Right ventricle myocardium inferior (tissue), 1 donor: ENCODE results near the gene FAM53B. TPM values are rescaled to one million over a fixed set of nuclear protein-coding genes. Genes with fewer than 3 reads are reported as not detected.

Experiments
- ATAC-seq: fragments of 200-7000 bp; cut with Tn5 transposase; one replicate; pipeline ENCODE4 v1.9.1; 2020; ENCODE audit warnings: mild to moderate bottlenecking, moderate library complexity
- DNase-seq: peaks from one replicate; pipeline ENCODE4 v3.0.0; 2021; ENCODE audit errors: missing footprints
- intact Hi-C: fragments of 100-400 bp; cut with DNase I; formaldehyde crosslinking; loops from one replicate; pipeline ENCODE4 v1.11.0; 2022
- total RNA-seq: library from RNA; stranded (reverse); fragmentation: NEBNext Ultra II Directional; extraction: Animal tissue kit (Norgen Biotek cat#: 25700); gene quantifications from one replicate; pipeline ENCODE4 v1.2.1, GENCODE V29; 2021
- donor health status: DM: no; HTN: yes; CAD: no; lungs with severe emphysema.

The FAM53B gene
- total RNA-seq, 1 donor from 2014 or later: 41.2 TPM

- peak; percentile 39 for ATAC-seq
- intact Hi-C loops: no loop called here
Observed at GRCh38 chr10:124732931-124733570, 11.1 kb downstream of the FAM53B start.

GRCh38 chr10:124731551-124731950 is 12.6 kb downstream of the FAM53B start:
- no peak for ATAC-seq
- intact Hi-C loops: no loop called here
- no peak for DNase-seq

More at GRCh38 chr10:124732931-124733570, 11.1 kb downstream of the FAM53B start:
- DNase-seq: no peak

DNA sequence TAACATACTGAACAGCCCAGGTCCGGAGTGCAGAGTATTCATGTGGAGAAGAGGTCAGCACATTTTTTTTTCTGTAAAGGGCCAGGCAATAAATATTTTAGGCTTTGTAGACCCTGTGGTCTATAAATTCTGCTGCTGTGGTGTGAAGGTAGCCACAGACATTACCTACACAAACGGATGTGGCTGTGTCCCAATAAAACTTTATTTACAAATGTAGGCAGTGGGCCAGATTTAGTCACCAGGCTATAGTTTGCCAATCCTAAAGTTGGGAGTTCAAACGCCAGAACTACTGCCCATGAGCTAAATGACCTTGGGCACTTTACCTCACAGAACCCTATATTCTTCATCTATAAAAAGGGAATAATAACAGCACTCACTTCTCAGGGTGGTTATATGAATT is 13.4 kb downstream of the FAM53B start:
- intact Hi-C loops: no loop called here
- no peak for ATAC-seq
- no peak for DNase-seq

GRCh38 chr10:124728830-124729661 is 15.1 kb downstream of the FAM53B start:
- ATAC-seq (no peak), DNase-seq (peak; percentile 45)
- intact Hi-C loops: no loop called here

- intact Hi-C loops: no loop called here
- DNase-seq: peak; percentile 64
- peak; percentile 49 for ATAC-seq
Observed at GRCh38 chr10:124728071-124728829, 15.9 kb downstream of the FAM53B start.

DNA sequence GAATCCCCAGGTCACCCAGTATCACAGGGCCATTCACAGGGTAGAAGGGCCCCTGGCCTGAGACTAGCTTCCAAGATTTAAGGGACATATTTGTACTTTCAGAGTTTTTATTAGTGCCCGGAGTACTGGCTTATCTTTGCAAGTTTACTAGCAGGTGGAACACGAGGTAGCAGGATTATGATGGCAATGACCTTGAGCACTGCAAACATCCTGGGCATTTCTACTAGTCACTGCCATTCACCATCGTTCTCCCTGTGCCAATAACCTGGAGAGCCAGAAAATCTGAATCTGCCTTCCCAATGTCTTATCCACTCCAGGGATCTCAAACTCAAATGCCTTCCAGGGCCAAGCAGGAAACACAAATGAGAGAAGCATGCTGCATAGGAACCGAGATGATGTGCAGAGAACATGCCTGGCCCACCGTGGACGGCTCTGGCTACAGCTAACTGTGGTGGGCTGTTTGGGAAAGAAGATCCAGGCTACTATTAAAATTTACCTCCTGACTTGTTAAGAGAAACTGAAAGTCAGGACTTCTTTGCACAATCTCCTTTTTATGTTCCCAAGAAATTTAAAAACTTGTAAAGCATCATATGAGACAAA is 16.7 kb downstream of the FAM53B start:
- ATAC-seq (no peak), DNase-seq (no peak)
- intact Hi-C loops: no loop called here

GRCh38 chr10:124725791-124726190 is 18.4 kb downstream of the FAM53B start:
- DNase-seq: no peak
- ATAC-seq: no peak
- intact Hi-C loops: no loop called here

DNA sequence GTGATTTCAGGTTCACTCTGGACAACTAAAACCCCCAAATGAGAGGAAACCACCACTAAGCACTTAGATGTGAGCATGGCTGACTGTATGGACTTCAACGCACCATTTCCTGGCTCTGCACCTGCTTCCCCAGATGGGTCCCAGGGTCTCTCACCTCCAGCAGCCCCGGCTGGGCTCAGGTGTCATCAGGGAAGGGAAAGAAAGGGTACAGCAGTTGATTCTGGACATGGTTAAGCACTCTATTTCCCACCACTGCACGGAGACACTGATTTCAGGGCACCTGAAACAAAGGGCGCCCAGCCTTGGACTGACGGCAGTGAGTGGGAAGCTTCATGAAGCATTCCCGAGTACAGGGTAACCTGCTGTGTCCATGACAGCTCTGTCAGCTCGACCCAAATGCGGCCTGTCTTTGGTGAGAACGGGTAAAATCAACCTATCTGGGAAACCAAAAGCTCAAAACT is 19.0 kb downstream of the FAM53B start:
- DNase-seq (peak; percentile 28), ATAC-seq (no peak)
- intact Hi-C loops: no loop called here

DNA sequence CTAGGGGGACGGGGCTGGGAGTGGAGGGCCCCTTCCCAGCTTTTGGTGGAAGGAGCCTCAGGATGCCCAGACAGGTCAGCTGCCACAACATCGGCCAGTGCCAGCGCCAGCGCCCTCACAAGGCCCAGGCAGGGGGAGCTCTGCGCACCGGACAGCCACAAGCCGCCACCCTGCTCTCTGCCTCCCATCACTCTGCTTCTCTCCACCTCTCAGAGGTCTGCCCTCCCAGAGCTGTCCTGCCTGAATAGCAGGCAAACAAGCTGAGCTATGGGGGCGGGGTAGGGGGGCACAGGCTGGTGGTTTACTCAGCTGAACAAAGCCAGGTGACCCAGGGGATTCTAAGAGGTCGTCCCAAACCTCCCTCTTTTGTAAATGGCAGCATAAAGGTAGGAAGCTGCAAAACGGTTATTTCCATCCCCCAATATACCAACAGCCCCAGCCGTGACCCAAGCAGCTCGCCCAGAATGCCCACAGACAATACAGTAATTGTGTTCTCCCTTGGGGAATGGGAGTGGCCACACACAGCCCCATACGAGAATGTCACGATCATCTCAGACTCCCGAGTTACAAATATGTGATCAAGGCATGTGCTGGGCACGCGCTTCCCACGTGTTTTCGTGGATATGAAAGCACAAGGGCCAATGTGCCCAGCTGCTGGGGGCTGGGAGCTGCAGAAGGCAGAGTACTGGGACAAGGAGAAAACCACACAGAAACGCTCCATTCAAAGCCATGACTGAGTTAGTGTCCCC is 19.7 kb downstream of the FAM53B start:
- intact Hi-C loops: loop anchor here (5.0 kb wide), 1 partner anchor 47 kb away; no protein-coding TSS in a partner anchor
- DNase-seq: peak; percentile 66
- ATAC-seq: no peak

GRCh38 chr10:124723826-124724225 is 20.4 kb downstream of the FAM53B start:
- intact Hi-C loops: loop anchor here (2.0 to 5.0 kb wide), 3 partner anchors 13 to 47 kb away; no protein-coding TSS in a partner anchor
- ATAC-seq (no peak), DNase-seq (peak; percentile 20)

DNA sequence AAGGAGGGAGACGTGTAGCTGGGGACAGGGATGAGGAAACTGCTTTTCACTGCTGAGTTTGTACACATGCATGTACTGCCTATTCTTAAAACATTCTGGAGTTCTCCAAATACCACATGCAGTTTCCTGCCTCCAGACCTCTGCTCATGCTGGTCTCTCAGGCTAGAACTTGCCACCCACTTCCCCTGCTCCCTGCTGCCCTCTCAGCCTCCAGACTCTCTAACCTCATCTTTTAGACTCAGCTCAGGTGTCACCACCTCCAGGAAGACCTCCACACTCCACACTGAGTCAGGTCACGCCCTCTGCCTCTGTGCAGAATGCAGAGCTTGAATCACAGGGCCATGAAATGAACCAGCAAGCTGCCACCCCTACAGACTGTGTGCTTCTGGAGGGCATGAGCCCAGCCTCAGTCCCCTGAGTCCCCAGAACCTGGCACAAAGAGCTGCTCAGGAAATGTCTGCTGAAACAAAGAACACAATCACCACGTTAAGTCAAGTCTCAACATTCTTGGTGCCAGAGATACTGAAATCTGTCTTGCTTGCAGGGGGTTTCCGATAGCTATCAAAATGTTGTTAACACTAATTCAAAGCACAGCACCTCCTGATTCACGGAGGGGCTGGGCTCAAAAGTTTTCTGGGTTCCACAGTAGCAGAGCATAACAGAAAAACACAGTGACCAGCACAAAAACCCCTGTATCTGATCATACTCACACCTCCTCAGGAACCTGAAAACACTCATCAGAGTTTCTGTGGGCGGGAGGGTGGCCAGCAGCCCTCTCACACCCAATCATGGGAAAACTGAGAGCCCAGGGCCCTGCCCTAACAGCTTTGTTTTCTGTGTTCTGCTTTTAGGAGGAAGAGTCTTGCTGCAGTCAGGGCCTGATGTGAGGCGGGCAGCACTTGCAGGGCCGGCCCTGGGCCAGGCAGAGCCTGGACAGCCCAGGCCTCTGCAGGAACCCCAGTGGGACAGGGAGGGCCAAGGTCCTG is 21.1 kb downstream of the FAM53B start:
- intact Hi-C loops: loop anchor here (2.0 to 5.0 kb wide), 3 partner anchors 14 to 46 kb away; no protein-coding TSS in a partner anchor
- ATAC-seq: peak; percentile 68

GRCh38 chr10:124721330-124722045 is 22.7 kb downstream of the FAM53B start:
- peak; percentile 81 for DNase-seq
- intact Hi-C loops: loop anchor here (2.0 to 5.0 kb wide), 3 partner anchors 15 to 44 kb away; no protein-coding TSS in a partner anchor
- peak; percentile 84 for ATAC-seq

More for the DNA sequence above, 21.1 kb downstream of the FAM53B start:
- DNase-seq: peak; percentile 78

DNA sequence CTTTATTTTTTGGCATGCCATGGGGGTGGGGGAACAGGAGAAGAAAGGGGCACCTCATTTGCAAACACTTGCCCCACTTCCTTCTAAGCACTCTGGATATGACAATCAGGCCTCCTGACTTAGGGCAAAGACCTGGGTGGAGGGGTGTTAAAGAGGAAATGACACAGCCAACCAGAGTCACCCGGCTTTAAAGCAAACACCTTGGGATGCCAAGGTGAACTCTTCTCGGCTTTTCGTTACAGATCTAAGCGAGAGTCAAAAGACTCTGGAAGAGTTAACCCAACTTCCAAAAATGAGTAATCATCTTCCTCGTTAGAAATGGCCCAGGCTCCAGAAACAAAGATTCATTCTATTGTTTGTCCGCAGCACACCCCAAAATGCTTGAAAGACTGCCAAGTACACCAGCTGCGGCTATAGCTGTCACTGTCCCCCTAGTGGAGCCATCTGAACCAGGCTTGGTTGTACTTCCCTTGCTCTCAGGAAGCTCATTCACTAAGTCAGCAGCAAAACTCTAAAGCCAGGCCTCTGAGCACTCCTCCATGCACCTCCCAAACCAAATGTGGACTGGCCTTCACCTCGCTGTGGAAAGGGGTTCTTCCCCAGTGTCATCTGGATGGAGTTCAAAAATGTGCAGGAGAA is 24.8 kb downstream of the FAM53B start:
- intact Hi-C loops: no loop called here
- ATAC-seq: peak; percentile 22
- peak; percentile 70 for DNase-seq

DNA sequence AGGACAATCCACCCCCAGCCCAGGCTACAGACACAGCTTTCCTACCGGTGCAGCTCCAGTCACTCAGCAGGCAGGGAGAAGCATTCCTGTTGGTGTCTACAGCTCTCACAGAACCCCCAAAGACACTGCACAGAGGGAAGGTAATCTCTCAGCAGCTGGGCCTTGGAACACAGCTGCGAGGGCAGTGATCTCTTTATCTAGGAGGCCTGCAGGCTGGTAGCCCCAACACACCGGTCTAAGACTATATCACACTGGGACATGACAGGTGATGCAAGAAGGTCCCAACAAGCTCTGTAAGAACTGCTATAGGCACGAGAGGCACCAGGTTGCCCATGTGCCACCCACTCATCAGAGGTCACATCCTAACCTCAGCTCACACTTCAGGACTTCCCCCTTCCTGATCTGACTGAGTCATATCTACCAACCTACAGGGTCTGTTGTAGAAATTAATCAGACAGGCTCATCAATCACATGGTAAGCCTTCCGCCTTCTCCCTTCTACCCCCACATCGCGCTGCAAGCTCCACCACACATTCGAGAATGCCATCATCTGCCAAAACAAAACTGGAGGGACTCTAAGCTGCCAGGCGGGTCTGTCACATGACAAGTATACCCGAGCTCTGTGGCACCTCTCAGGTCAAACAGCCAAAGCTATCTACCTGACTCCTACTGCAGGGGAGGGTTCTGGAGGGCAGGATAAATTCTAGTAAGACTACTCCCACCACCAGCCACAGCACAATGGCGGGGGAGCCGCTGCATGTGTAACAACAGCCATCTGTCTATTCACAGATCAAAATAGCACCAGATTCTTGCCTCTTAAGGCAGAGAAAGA is 26.1 kb downstream of the FAM53B start:
- DNase-seq (peak; percentile 63), ATAC-seq (no peak)
- intact Hi-C loops: no loop called here
